Measurements from ENCODE around the gene TMEM53.

DNA sequence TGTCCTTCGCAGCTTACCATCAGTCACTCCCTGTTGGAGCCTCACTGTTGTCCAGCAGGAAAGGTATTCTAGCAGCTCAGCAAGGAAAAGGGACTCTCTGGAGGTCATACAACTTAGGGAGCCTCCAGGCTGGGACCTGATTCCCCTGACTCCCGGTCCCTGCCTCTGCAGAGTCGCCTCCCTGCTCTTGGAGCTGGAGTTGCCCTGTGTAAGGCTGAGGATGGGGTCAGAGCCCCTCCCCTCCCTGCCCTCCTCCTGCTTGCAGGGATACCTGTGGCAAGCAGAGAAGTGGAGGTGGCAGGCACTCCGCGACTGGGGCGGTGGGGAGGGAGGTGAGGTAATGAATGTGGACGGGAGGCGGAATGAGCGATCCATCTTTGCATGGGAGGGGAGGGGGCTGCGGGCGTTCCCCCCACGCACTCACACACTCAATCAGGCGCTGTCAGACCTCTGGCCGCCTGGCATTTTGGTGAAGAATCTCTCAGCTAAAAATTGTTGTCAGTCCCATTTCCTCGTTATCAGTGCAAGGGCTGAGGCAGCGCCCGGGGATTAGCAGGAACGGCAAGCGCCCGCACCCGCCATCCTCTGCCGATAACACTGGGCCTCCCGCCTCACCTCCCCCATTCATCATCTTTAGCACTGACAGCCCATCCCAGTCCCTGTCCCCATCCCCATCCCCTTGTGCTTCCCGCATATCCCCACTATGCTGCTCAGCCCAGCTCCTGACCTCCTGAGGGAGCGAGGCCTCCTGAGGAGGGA is 64.3 kb downstream of the TMEM53 start:
- TF ChIP-seq, protein P1, sequence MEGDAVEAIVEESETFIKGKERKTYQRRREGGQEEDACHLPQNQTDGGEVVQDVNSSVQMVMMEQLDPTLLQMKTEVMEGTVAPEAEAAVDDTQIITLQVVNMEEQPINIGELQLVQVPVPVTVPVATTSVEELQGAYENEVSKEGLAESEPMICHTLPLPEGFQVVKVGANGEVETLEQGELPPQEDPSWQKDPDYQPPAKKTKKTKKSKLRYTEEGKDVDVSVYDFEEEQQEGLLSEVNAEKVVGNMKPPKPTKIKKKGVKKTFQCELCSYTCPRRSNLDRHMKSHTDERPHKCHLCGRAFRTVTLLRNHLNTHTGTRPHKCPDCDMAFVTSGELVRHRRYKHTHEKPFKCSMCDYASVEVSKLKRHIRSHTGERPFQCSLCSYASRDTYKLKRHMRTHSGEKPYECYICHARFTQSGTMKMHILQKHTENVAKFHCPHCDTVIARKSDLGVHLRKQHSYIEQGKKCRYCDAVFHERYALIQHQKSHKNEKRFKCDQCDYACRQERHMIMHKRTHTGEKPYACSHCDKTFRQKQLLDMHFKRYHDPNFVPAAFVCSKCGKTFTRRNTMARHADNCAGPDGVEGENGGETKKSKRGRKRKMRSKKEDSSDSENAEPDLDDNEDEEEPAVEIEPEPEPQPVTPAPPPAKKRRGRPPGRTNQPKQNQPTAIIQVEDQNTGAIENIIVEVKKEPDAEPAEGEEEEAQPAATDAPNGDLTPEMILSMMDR (IDR thresholded peaks at IDR 0.05; ENCODE audit: extremely low read depth in 1 of 2, insufficient read depth in 1 of 2, low read depth in 1 of 2, low read length in 2 of 2): no peak
- no peak for TF ChIP-seq EZH2 (IDR thresholded peaks at IDR 0.05; ENCODE audit: borderline replicate concordance, low read depth, low read length, severe bottlenecking)
- no peak for TF ChIP-seq MAX (IDR thresholded peaks at IDR 0.05; ENCODE audit: insufficient read depth, insufficient read length)
- no peak for TF ChIP-seq POLR2A (IDR thresholded peaks at IDR 0.05; ENCODE audit: low read depth, low read length)
- no peak for TF ChIP-seq POLR2AphosphoS5 (IDR thresholded peaks at IDR 0.05; ENCODE audit: insufficient read depth, low read depth, low read length)
- no peak for TF ChIP-seq FOS (IDR thresholded peaks at IDR 0.05; ENCODE audit: borderline replicate concordance, insufficient read depth, low read length)
- TF ChIP-seq JUN (IDR thresholded peaks at IDR 0.05; ENCODE audit: borderline replicate concordance, insufficient read depth, insufficient read length, low read depth): no peak
- no peak for TF ChIP-seq MYC (IDR thresholded peaks at IDR 0.05; ENCODE audit: low read depth, low read length)
- TF ChIP-seq GATA2 (IDR thresholded peaks at IDR 0.05; ENCODE audit: insufficient read depth, insufficient read length, low read depth, low read length): no peak

Measured in endothelial cell of umbilical vein (primary cell).